ENCODE data around the gene GABRG2.

DNA sequence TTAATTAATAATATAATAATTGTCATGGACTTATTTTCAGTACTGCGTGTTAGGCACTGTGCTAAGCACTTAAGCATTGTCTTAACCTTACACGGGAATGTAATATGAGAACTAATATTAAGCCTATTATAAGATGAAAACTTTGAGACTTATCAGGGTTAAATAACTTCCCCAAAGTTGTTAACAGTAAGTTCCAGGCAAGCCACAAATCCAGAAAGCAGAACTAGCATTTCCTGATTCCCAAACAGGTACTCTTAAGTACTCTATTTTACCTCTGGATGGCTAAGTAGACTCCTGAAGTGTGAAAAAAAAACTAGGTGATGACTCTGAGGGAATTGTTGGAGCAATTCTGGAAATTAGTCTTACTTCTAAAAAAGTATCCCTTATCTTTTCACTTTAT is 23.8 kb downstream of the GABRG2 start:
- TF ChIP-seq, protein P1, sequence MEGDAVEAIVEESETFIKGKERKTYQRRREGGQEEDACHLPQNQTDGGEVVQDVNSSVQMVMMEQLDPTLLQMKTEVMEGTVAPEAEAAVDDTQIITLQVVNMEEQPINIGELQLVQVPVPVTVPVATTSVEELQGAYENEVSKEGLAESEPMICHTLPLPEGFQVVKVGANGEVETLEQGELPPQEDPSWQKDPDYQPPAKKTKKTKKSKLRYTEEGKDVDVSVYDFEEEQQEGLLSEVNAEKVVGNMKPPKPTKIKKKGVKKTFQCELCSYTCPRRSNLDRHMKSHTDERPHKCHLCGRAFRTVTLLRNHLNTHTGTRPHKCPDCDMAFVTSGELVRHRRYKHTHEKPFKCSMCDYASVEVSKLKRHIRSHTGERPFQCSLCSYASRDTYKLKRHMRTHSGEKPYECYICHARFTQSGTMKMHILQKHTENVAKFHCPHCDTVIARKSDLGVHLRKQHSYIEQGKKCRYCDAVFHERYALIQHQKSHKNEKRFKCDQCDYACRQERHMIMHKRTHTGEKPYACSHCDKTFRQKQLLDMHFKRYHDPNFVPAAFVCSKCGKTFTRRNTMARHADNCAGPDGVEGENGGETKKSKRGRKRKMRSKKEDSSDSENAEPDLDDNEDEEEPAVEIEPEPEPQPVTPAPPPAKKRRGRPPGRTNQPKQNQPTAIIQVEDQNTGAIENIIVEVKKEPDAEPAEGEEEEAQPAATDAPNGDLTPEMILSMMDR (IDR thresholded peaks at IDR 0.05; ENCODE audit: poor library complexity), result no peak
- no peak for TF ChIP-seq EZH2phosphoT487 (IDR thresholded peaks at IDR 0.05; ENCODE audit: low read depth, severe bottlenecking, unreplicated experiment)

All from hepatocyte (in vitro differentiated cells).